ENCODE data around the gene TRMT13. TPM values are rescaled to one million over a fixed set of nuclear protein-coding genes. Genes with fewer than 3 reads are reported as not detected.
"Not testable (repeated sequence)": the region's sequence is repeated elsewhere in the genome, so short reads cannot be mapped to it uniquely, and the experiment has no call there.

TRMT13 gene

GRCh38 chr1:100188617-100189016, 55.7 kb downstream of the TRMT13 start:
- Histone ChIP-seq H4K91ac (ENCODE audit: low read depth, low read length, poor library complexity) (no peak overlapping the region), H3K18ac (ENCODE audit: low read length) (no peak overlapping the region), H3K9ac (ENCODE audit: low read depth, low read length, poor library complexity) (no peak overlapping the region), H2BK120ac (ENCODE audit: low read depth, low read length) (no peak overlapping the region), H2AK5ac (ENCODE audit: low read depth, low read length) (no peak overlapping the region), H3K4me2 (ENCODE audit: insufficient read depth, low read length, poor library complexity, severe bottlenecking) (no peak overlapping the region), H2BK15ac (ENCODE audit: low read length) (no peak overlapping the region), H2AFZ (ENCODE audit: low read length) (no peak overlapping the region), H3K36me3 (replicated peaks in 1 of 2; ENCODE audit: control insufficient read depth in 2 of 2, insufficient read depth in 2 of 2, low read length in 2 of 2) (peaks cover 2 to 4% of the 10 kb centered on the region in 2 donors), H3K9me3 (replicated peaks in 1 of 2; ENCODE audit: control insufficient read depth in 2 of 2, insufficient read depth in 1 of 2, low read depth in 1 of 2, low read length in 2 of 2) (no peaks in the 10 kb centered on the region), H4K8ac (ENCODE audit: low read depth, low read length) (no peak overlapping the region), H3K23ac (ENCODE audit: low read depth, low read length, poor library complexity) (no peak overlapping the region), H3K4me1 (ENCODE audit: control insufficient read depth in 2 of 2, insufficient read depth in 1 of 2, low read depth in 1 of 2, low read length in 2 of 2) (no peaks in the 10 kb centered on the region), H2BK5ac (ENCODE audit: low read length) (no peak overlapping the region), H2BK12ac (ENCODE audit: low read length) (no peak overlapping the region), H3K79me1 (ENCODE audit: low read depth, low read length) (no peaks in the 10 kb centered on the region), H3K4ac (ENCODE audit: low read length) (no peak overlapping the region), H3K27me3 (ENCODE audit: control insufficient read depth in 3 of 3, insufficient read depth in 3 of 3, low read depth in 1 of 3, low read length in 3 of 3) (peaks cover 0 to under 1% (median 0%) of the 10 kb centered on the region in 3 experiments), H3K14ac (ENCODE audit: low read length) (no peak overlapping the region), H3K4me3 (ENCODE audit: low read length in 2 of 2) (no peak overlapping the region), H3K27ac (replicated peaks; ENCODE audit: low read length) (no peak overlapping the region)
- WGBS, 2 donors (ENCODE audit: extremely low coverage in 2 of 2, insufficient read length in 2 of 2, insufficient replicate concordance in 1 of 2): no CpG with 5 or more reads among the region's 3 CpGs
- DNase-seq (ENCODE audit: low spot score): no peak

- peaks cover 0 to 72% of the 10 kb centered on the region in 2 donors for H3K36me3 ChIP-seq (replicated peaks in 1 of 2; ENCODE audit: control insufficient read depth in 2 of 2, insufficient read depth in 2 of 2, low read length in 2 of 2)
- no peak overlapping the region for H4K91ac ChIP-seq (ENCODE audit: low read depth, low read length, poor library complexity)
- H2BK12ac ChIP-seq (ENCODE audit: low read length): no peak overlapping the region
- no CpG with 5 or more reads among the region's 1 CpG for WGBS, 2 donors (ENCODE audit: extremely low coverage in 2 of 2, insufficient read length in 2 of 2, insufficient replicate concordance in 1 of 2)
- no peak overlapping the region for H3K4ac ChIP-seq (ENCODE audit: low read length)
- no peak overlapping the region for H3K4me3 ChIP-seq (ENCODE audit: low read length in 2 of 2)
- H3K27ac ChIP-seq (replicated peaks; ENCODE audit: low read length): no peak overlapping the region
- H3K4me2 ChIP-seq (ENCODE audit: insufficient read depth, low read length, poor library complexity, severe bottlenecking): no peak overlapping the region
- no peak overlapping the region for H2AK5ac ChIP-seq (ENCODE audit: low read depth, low read length)
- no peak overlapping the region for H4K8ac ChIP-seq (ENCODE audit: low read depth, low read length)
- no peaks in the 10 kb centered on the region for H3K27me3 ChIP-seq (ENCODE audit: control insufficient read depth in 3 of 3, insufficient read depth in 3 of 3, low read depth in 1 of 3, low read length in 3 of 3)
- no peak overlapping the region for H3K9ac ChIP-seq (ENCODE audit: low read depth, low read length, poor library complexity)
- H2BK5ac ChIP-seq (ENCODE audit: low read length): no peak overlapping the region
- peaks cover 1% of the 10 kb centered on the region for H3K79me1 ChIP-seq (ENCODE audit: low read depth, low read length)
- H2BK15ac ChIP-seq (ENCODE audit: low read length): no peak overlapping the region
- DNase-seq (ENCODE audit: low spot score): no peak
- H3K18ac ChIP-seq (ENCODE audit: low read length): no peak overlapping the region
- H3K4me1 ChIP-seq (ENCODE audit: control insufficient read depth in 2 of 2, insufficient read depth in 1 of 2, low read depth in 1 of 2, low read length in 2 of 2): peaks cover 0 to 7% of the 10 kb centered on the region in 2 donors
- H3K14ac ChIP-seq (ENCODE audit: low read length): no peak overlapping the region
- H2BK120ac ChIP-seq (ENCODE audit: low read depth, low read length): no peak overlapping the region
- H3K23ac ChIP-seq (ENCODE audit: low read depth, low read length, poor library complexity): no peak overlapping the region
- H2AFZ ChIP-seq (ENCODE audit: low read length): no peak overlapping the region
- no peaks in the 10 kb centered on the region for H3K9me3 ChIP-seq (replicated peaks in 1 of 2; ENCODE audit: control insufficient read depth in 2 of 2, insufficient read depth in 1 of 2, low read depth in 1 of 2, low read length in 2 of 2)
These were observed 65.6 kb downstream of the TRMT13 start for GRCh38 chr1:100198596-100198995.

GRCh38 chr1:100200060-100200459, 67.1 kb downstream of the TRMT13 start:
- not testable (repeated sequence) for H3K4me3 ChIP-seq (ENCODE audit: low read length in 2 of 2); H3K9me3 ChIP-seq (replicated peaks in 1 of 2; ENCODE audit: control insufficient read depth in 2 of 2, insufficient read depth in 1 of 2, low read depth in 1 of 2, low read length in 2 of 2); DNase-seq (ENCODE audit: low spot score); H2AK5ac ChIP-seq (ENCODE audit: low read depth, low read length); H4K91ac ChIP-seq (ENCODE audit: low read depth, low read length, poor library complexity); H3K4ac ChIP-seq (ENCODE audit: low read length); H3K27me3 ChIP-seq (ENCODE audit: control insufficient read depth in 3 of 3, insufficient read depth in 3 of 3, low read depth in 1 of 3, low read length in 3 of 3); H3K27ac ChIP-seq (replicated peaks; ENCODE audit: low read length); H2AFZ ChIP-seq (ENCODE audit: low read length); H3K9ac ChIP-seq (ENCODE audit: low read depth, low read length, poor library complexity); H3K23ac ChIP-seq (ENCODE audit: low read depth, low read length, poor library complexity); H4K8ac ChIP-seq (ENCODE audit: low read depth, low read length); H3K18ac ChIP-seq (ENCODE audit: low read length); H2BK5ac ChIP-seq (ENCODE audit: low read length); H2BK12ac ChIP-seq (ENCODE audit: low read length); H2BK15ac ChIP-seq (ENCODE audit: low read length); H2BK120ac ChIP-seq (ENCODE audit: low read depth, low read length); H3K4me1 ChIP-seq (ENCODE audit: control insufficient read depth in 2 of 2, insufficient read depth in 1 of 2, low read depth in 1 of 2, low read length in 2 of 2); H3K14ac ChIP-seq (ENCODE audit: low read length); H3K79me1 ChIP-seq (ENCODE audit: low read depth, low read length)
- H3K4me2 ChIP-seq (ENCODE audit: insufficient read depth, low read length, poor library complexity, severe bottlenecking): peak overlapping the region; percentile 18
- H3K36me3 ChIP-seq (replicated peaks in 1 of 2; ENCODE audit: control insufficient read depth in 2 of 2, insufficient read depth in 2 of 2, low read length in 2 of 2): peaks cover 0 to 64% of the 10 kb centered on the region in 2 donors
- no CpG with 5 or more reads among the region's 6 CpGs for WGBS, 2 donors (ENCODE audit: extremely low coverage in 2 of 2, insufficient read length in 2 of 2, insufficient replicate concordance in 1 of 2)

Small RNAs within 50 kb of the gene (small RNA-seq; reads per million reads assigned to genes)
- gene AC093019.1 (ENCODE audit: insufficient read depth): not detected
- not detected for gene RPL23AP90 (ENCODE audit: insufficient read depth)

All from neuronal stem cell (in vitro differentiated cells).